Activated CD4-positive, alpha-beta T cell treated with anti-CD3 and anti-CD28 coated beads, Interleukin-2, amount 50 U/mL, for 16 hours (primary cell): Measurements from ENCODE around the gene ODF4.

Source experiments
- DNase-seq: peaks from one replicate; pipeline ENCODE4 v3.0.0-alpha.2; 2020

Gene ODF4, protein sequence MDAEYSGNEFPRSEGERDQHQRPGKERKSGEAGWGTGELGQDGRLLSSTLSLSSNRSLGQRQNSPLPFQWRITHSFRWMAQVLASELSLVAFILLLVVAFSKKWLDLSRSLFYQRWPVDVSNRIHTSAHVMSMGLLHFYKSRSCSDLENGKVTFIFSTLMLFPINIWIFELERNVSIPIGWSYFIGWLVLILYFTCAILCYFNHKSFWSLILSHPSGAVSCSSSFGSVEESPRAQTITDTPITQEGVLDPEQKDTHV

DNA sequence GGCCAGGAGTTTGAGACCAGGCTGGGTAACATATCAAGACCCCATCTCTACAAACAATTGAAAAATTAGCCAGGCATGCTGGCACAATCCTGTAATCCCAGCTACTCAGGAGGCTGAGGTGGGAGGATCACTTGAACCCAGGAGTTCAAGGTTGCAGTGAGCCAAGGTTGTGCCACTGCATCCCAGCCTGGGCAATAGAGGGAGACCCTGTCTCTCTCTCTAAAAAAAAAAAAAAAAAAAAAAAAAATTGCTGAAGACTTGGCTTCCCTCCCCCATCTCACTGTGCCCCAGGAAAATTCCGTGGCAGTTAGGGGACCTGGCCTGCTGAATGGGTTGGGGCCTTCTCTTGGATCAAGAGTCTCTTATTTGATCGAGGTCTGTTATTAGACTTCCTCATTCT is at the start of gene ODF4:
TSS of gene ODF4 (plus strand) at position 301 of the 400 bp plus-strand sequence. CDS start 212 bp downstream, outside the sequence.
- DNase-seq: no peak

DNA sequence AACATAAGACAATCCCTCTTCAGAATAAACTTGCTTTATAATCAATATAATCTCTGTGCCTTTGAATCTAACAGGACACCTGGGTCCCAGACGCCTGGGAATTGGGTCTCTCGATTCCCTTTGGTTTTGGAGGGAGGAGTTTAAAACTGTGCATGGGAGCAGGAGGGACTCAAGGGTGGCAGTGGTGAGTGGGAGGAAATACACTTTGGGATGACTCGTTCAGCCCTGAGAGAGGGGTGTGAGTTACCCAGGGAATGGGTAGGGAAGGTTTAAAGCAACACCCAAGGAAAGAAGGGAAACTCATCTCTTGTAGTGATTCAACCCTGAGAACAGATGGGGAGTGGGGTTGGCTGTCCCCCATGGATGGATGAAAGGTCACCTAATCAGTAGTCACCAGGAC is 49.6 kb upstream of the ODF4 start:
- DNase-seq: no peak

DNA sequence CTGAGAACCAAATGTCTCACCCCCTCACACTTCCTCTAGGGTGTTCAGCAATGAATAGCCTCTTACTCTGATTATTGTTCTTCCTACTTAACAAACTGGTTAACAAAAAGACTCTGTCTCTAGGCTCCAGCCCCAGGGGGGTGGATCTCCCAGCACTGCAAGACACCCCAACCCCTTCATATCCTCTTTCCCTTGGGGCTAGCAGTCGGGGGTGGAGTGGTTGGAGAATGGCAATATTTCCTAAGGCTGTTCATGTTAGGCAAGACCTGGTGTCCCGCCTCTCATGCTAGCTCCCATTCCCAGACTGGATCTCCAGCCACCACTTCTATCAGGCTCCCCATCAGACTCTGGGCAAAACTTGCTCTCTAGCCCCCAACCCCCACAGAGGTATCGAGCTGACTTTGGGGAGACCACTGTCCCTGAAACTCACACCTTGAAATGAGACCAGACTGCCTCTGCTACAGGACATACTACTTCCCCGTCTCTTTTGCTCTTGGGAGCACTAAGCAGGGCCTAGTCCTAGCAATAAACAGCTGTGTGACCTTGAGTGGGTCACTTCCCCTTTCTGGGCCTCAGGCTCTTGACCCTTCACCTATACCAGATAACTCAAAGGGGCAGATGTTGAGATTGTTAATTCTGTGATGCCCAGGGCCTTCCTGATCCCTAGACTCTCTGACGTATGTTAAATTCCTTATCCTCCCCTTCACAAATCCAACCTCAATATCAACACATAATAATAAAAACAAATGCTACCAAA is 46.8 kb upstream of the ODF4 start:
- no peak for DNase-seq

DNA sequence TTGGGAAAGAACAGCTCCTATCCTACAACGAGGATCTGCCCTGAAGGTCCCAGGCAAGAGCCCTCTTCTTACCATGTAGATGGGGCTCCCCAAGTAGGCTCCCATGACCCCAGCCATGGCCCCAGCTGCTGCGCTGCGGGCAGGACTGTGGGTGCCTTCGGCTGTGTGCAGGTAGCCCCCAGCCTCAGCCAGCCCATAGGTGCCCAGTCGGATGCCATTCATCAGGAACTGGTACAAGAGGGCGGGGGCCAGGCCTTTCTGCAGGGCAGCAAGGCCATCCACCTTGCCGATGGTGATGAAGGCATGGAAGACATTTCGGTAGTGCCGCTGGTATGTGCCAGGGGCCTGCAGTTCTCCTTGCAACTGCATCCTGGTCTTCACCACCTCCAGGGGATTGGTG is 45.3 kb upstream of the ODF4 start:
- DNase-seq: no peak

DNA sequence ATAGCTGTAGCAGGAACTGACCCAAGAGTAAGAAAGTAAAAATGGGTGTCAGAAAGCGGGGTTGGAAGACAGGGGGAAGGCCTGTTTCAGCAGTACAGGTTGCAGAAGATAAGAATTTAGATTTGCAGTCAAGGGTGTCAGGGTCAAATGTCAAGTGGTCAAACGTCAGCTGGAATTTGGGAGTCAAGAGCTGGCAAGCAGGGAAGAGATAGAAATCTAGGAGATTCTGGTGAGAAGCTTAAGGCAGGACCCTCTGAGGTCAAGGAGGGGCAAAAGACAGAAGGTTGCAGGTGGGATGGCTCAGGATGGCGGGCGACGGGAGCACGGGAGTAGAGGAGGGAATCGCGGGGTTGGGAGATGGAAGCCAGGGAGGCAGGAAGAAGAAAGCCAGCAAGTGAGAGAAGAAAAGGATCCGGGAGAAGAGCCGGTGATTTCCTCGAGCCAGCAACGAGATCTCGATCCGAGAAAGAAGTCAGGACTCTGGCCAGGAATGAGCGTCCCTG is 44.8 kb upstream of the ODF4 start:
- DNase-seq: no peak

DNA sequence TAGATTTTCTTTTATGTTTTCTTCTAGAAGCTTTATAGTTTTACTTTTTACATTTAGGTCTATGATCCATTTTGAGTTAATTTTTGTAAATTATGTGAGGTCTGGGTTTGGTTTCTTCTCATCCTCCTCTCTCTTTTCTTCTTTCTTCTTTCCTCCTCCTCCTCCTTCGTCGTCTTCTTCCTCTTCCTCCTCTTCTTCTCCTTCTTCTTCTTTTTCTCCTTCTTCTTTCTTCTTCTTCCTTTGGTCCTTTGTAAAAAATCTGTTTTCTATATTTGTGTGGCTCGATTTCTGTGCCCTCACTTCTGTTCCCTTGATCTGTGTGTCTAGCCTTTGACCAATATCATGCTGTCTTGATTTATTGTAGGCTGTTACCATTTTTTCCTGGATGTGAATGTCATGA is 39.4 kb upstream of the ODF4 start:
- DNase-seq: no peak

DNA sequence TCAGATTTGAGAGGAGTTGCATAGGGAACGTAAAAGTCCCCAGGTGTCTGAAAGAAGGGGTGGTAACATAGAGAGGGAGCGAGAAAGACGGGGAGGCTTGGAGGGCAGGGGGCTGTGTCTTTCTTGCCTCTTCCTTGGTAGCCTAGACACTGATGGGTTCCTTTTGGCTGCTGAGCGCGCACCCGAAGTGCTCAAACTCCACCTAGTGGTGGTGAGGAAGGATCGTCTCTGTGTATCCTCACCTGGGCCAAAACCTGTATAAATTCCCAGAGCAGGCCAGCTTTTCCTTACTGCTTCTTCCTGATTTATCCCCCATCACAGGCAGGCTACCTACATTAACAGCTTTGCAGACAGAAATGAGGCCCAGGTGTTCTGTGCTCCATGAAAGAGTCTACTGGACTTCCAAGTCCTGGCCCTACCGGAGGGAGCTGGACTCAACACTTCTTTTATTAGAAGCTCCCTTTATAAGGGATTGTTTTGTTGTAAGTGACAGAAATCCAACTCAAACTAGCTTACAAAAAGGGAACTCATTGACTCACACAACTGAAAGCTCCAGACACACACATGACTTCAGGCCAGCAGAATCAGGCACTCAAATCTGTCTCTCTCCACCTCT is 38.9 kb upstream of the ODF4 start:
- DNase-seq: peak; percentile 73

DNA sequence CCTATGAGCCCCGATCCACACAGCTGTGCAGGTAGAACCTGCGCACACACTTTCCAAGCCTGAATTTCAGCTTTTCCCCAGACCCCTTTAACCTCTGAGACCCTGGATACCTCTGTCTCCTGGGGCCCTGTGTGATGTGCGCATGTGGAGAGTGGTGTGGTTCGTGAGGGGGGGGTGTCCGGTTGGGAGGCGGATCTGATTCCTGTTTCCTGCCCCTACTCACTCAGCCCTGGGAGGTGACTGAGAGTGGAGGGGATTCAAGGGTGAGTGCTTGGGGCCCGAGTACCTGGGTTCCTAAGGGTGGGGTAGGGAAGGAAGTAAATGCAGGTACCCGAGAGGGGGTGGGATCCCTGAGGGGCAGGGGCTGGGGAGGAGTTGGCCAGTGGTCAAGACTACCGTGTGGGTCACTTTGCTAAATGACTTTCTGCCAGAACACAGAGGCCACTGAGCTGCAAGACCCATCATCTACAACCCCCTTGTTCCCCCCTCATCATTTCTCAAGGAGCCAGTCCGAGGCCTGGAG is 29.0 kb upstream of the ODF4 start:
- DNase-seq: no peak

DNA sequence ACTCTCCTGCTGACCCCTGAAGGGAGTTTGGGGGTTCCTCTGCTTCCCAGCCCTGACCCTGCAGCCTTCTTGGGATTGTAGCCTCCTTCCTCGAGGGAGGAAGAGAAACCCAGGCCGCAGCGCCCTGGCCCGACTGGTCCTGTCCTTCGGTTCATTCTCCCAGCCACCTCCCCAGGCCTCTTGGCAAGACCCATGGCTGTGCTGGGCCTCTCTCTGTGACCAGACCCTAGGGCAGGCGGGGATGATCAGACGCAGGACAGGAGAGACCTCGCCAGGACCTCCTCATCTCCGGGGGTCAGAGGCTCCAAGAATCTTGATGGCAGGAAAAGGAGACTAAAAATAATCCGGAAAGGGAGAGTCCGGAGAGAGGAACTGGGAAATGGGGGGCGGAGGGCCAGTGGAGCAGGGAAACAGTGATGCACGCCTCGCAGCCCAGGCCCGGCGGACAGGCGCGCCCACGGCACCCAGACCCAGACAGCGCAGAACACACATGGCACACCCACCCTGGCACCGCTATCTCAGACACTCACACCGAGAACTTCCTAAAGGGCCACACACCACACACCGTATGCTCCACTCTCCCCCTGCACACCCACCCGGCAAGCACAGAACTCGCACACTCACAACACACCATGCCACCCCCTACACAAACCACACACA is 28.4 kb upstream of the ODF4 start:
- DNase-seq: no peak

DNA sequence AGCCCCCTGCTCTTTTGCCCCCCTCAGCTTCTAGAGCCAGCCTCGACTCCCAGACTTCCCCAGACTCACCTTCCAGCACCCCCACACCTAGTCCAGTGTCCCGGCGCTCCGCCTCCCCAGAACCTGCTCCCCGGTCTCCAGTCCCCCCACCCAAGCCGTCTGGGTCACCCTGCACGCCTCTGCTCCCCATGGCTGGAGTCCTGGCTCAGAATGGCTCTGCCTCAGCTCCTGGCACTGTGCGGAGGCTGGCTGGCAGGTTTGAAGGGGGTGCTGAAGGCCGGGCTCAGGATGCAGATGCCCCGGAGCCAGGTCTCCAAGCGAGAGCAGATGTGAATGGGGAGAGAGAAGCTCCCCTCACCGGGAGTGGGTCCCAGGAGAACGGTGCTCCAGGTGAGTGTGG is 27.4 kb upstream of the ODF4 start:
- no peak for DNase-seq

DNA sequence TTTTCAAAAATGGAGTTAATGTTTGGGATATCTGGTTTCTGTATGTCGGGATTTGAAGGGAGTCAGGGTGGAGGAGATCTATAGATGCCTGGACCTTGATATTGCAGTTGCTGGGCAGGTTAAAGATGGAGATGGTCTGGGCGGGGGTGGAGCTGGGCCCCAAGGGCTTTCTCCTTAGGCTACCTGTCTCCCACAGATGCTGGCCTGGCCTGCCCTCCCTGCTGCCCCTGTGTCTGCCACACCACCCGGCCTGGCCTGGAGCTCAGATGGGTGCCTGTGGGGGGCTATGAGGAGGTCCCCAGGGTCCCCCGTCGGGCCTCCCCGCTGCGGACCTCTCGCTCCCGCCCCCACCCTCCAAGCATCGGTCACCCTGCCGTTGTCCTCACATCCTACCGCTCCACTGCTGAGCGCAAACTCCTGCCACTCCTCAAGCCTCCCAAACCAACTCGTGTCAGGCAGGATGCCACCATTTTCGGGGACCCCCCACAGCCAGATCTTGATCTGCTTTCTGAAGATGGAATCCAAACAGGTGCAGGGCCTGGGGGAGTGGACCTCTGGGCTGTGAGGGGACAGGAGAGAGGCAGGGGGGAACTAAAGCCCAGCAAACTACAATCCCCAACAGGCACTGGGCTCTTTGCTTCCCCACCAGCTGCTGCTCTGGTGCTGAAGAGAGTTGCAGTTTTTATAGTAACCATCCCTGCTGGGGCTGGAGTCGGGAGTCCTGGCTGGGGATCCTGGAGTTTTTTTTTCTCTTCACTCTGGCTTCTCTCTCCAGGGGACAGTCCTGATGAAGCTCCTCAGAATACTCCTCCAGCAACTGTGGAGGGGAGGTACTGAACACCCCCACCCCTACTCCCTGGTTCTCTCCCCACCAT is 26.7 kb upstream of the ODF4 start:
- DNase-seq: no peak

DNA sequence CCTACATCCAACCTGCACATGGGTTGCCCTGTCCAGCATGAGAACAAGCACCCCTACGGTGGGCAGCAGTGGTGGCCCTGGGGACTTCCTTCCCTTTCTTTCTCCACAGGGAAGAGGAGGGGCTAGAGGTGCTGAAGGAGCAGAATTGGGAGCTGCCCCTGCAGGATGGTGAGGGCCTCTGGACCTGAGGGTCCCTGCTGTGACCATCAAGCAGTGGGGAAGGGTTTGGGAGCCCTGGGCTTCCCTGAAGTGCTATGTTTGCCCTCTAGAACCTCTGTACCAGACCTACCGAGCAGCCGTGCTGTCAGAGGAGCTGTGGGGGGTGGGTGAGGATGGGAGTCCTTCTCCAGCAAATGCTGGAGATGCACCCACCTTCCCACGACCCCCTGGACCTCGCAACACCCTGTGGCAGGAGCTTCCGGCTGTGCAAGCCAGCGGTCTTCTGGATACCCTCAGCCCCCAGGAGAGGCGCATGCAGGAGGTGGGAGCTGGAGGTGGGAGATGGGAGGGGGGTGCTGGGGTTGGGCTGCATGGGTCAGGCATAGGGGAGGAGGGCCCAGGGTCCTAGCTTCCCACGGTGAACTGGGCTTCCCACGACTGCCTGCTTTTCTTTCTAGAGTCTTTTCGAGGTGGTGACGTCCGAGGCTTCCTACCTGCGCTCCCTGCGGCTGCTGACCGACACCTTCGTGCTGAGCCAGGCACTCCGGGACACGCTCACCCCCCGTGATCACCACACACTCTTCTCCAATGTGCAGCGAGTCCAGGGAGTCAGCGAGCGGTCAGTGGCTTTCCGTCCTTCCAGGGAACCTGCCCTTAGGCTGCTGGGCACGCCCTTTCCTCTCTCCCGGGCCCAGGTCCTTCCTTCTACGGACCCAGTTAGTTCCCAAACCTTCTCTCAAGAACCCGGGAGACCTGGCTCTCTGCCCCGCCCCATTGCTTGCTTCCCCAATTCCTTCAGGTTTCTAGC is 24.6 kb upstream of the ODF4 start:
- DNase-seq: no peak

DNA sequence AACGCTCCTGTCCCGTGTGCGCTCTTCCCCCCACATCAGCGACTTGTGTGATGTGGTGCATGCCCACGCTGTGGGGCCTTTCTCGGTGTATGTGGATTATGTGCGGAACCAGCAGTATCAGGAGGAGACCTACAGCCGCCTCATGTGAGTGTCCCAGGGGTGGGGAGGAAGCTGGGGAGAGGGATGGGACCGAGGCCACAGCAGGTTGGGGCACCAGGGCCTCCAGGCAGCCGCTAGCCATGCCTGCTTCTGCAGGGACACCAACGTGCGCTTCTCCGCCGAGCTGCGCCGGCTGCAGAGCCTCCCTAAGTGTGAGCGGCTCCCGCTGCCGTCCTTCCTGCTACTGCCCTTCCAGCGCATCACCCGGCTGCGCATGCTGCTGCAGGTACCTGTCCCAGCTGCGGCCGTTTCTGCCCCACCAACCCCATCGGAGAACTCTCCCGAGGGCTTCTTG is 23.8 kb upstream of the ODF4 start:
- DNase-seq: no peak

DNA sequence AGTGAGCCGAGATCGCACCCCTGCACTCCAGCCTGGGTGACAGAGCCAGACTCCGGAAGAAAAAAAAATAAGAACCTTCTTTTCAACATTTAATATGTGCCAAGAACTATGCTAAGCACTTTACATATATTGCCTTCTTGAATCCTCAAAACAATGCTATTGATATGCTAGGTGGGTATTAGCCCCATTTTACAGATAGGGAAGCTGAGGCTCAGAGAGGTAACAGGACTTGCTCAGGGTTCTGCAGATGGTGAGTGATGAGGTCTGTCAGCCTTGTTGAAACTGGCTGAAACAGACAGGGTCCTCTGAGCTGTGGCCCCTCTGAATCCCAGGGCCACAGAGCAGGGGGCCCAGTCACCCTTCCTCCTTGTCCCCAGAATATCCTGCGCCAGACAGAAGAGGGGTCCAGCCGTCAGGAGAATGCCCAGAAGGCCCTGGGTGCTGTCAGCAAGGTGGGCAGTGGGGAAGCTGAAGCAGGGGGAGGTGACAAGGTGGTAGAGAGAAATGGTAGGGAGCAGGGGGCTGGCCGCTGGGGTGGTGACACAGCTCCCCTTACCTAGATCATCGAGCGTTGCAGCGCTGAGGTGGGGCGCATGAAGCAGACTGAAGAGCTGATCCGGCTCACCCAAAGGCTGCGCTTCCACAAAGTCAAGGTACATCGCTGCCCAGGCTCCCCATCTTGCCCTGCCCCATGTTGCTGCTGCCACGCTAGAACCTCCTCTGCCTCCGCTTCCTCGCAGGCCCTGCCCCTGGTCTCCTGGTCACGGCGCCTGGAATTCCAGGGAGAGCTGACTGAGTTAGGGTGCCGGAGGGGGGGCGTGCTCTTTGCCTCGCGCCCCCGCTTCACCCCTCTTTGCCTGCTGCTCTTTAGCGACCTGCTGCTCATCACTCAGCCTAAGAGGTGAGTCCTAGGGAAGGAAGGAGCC is 21.4 kb upstream of the ODF4 start:
- no peak for DNase-seq

DNA sequence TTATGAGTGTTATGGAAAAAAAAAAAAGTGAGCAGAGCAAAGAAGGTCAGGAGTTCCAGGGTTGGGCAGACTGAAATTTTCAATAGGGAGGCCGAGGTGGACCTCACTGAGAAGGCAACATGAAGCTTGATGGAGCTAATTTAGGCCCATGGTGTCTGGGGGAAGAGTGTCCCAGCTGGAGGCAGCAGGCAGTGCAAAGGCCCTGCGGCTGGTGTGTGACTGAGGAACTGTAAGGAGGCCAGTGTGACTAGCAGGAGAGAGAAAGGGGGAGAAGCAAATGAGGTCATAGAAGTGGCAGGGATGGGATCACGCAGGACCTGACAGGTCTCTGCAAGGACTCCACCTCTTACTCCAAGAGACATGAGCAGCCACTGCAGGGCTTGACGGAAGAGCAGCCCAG is 19.4 kb upstream of the ODF4 start:
- DNase-seq: no peak

DNA sequence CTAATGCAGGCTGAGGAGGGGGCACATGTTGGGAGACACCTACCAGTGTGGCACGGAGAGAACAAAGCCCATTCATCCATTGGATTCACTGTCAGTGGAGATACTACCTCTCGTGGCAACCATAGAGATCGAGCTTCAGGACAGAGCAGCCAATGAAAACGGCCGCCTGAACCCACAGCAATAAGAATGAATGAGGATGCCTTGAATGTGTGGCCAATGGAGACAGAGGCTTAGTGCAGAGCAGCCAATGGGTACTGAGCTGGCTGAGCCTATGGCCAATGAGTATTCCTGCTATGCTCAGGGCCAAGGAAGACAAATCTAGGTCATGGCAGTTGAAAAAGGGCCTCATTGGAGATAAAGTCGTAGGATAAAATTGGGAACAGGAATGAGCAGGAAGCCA is 18.6 kb upstream of the ODF4 start:
- DNase-seq: no peak

DNA sequence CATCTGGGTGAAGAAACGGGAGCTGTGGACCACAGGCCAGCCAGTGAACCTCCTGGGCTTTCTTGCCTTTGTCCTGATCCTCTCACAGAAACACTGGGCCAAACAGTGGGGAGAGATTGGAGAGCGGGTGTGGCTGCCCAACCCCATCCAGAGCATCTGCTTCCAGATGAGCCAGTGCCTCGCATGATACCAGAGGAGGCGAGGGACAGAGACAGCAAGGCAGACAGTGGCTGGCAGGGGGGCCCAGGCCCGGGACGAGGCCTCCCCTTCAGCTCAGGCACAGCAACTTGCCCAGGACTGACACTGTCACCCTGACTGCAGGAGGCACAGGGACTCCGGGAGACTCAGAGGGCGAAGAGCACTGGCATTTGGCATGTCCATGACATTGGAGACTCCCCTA is 17.6 kb upstream of the ODF4 start:
- no peak for DNase-seq

DNA sequence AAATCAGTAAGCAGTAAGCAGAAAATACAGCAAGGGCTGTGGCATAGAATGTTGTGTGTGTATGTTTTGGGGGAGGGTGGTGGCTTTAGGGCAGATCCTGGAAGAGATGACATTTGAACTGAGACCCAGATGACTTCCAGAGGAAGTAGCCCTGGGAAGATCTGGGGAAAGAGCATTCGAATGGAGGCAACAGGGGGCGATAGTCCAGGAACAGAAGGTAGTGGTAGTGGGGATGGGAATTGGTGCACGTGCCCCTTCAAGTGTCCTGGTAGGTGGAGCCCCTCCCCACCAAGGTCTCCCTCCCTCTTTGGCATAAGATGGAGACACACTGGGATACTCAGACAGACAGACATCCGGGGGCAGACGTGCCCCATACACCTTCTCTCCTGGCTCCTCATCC is 15.5 kb upstream of the ODF4 start:
- DNase-seq: no peak

DNA sequence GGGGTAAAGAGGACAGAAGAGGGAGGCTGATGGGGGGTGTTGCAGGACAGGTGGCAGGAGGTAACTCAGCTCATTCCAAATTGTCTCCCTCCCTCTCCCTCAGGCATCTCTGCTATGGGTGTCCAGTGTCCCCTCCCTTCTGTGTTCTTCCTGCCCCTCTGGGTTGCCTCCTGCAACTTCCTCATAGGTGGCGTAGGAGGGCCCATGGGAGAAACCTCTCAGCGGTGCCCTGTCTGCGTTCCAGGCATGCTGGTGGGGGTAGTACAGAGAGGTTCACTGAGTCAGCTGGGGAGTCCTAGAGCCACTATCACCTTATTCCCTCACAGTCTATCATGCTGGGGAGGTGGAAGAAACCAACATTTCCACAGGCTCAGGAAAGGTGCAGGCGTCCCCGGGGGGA is 14.7 kb upstream of the ODF4 start:
- DNase-seq: no peak
